ENCODE data around the gene CRYAB.

GRCh38 chr11:111911563-111912401, at the start of gene CRYAB:
- TF ChIP-seq CTCF (conservative IDR thresholded peaks at IDR 0.05; ENCODE audit: low read length) = no peak
- TF ChIP-seq EZH2phosphoT487 (IDR thresholded peaks at IDR 0.05; ENCODE audit: borderline replicate concordance) = no peak
